H4 (cell line): ENCODE measurements around the gene TSHR. TPM values are rescaled to one million over a fixed set of nuclear protein-coding genes. Genes with fewer than 3 reads are reported as not detected.

Experiments used
- DNase-seq: peaks from one replicate; pipeline ENCODE4 v3.0.0-alpha.2; 2015; ENCODE audit warnings: low spot score
- total RNA-seq: library from RNA; depleted of rRNA; stranded (reverse); fragments of >200 nt; shearing (Covaris generic); gene quantifications from 2 replicates; pipeline ENCODE4 v1.2.3, GENCODE V29; 2014; rRNA removed

The TSHR gene
- total RNA-seq, 1 experiment from 2014 or later = not detected

DNA sequence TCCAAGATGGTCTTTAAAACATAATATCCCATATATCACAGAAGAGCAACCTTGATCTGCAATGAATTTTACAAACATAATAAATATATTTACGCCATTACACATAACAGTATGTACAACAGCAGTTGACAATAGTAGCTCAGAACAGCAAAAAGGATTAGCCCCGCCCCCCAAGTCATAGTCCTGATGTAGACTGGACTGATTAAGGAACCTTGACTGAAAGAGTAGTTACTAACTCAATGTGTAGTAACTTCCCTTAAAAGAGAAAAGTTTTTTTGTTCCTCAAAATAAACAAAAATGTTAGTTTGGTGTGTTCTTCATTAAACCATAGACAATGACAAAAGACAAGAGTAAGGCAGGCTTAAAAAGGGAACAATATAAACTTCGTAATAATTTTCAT, 220.8 kb downstream of the TSHR start:
- no peak for DNase-seq

DNA sequence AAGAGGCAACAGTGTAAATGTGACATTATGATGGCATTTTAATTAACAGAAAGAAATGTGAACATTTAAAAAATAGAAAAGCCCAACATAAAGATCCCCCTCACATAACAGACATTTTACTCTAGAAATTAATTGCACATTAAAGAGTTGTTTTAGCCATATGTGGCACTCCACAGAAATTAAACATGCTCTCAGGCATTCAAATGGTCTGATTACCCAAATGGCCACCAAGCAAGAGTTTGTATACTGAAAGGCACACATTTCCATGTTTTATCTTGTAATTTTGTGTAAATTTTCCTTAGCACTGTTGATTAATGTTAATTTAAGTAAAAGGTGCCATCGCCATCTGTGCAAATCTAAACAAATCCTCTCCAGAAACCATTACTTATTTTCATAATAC, 221.8 kb downstream of the TSHR start:
- no peak for DNase-seq

DNA sequence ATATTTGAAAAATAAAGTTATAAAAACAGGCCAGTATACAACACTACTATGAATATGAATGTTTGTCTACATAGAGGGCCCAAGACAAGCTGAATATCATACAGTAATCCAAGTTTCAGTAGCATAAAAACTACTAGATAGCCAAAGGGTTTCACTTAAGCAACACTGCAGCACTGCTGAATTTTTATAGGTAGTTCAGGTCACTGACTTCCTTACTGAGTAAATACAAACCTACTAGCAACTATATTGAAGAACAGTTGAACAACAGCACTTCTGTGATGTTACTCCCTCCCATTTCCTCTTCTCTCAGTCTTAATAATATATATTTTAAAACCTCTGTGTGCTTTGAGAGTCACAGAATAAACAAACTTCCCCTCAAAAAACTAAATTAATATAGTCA, 222.6 kb downstream of the TSHR start:
- no peak for DNase-seq

DNA sequence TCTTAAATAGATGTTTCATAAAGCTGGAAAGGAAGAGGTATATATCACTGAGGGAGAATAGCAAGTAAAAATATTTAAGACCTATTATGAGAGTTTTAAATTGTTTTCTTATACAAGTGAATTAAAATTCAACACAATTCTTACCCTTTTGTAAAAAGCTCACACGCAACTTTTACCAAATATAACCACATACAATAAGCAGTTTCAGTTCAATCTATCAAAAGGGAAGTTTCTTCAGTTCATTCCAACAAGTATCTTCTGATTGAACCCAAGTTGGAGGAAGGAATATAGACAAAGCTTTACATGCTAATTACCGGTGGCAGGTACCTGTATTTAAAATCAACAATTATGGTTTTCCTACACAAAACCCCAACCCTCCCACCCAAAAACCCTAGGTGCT, 224.2 kb downstream of the TSHR start:
- DNase-seq = no peak

DNA sequence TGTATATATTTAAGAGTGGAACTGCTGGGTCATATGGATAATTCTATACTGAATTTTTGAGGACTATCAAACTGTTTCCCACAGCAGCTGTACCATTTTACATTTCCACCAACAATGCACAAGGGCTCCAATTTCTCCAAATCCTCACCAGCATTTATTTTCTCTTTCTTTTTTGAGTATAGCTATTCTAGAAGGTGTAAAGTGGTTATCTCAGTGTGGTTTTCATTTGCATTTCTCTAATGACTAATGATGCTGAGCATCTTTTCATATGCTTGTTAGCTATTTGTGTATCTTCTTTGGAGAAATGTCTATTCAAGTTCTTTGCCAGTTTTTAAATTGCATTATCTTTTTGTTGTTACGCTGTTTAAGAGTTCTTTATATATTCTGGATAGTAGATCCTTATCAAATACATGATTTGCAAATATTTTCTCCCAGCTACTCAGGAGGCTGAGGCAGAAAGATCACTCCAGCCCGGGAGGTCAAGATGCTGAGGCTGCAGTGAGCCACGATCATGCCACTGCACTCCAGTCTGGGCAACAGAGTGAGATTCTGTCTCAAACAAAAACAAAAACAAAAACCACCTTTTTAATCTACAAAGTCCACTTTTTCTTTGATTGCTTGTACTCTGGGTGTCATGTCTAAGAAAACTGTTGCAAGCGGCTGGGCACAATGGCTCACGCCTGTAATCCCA, 232.6 kb downstream of the TSHR start:
- no peak for DNase-seq

DNA sequence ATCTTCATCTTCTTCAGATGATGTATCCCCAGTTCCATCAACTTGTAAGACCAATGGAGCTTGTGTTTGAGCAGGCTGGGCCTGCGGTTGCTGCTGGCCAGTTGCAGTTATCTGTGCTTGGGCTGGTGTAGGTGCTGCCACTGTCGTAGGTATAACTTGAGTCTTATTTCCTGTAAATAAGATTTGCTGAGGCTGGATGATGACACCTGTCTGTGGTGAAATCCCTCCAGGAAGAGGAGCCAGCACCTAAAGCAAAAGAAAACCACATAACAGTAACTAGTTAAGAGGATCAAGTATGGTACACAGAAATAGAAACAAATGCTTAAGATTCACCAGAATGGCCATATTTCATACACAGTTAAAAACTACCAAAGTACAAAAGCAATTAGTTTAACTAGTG, 237.2 kb downstream of the TSHR start:
- DNase-seq = no peak

DNA sequence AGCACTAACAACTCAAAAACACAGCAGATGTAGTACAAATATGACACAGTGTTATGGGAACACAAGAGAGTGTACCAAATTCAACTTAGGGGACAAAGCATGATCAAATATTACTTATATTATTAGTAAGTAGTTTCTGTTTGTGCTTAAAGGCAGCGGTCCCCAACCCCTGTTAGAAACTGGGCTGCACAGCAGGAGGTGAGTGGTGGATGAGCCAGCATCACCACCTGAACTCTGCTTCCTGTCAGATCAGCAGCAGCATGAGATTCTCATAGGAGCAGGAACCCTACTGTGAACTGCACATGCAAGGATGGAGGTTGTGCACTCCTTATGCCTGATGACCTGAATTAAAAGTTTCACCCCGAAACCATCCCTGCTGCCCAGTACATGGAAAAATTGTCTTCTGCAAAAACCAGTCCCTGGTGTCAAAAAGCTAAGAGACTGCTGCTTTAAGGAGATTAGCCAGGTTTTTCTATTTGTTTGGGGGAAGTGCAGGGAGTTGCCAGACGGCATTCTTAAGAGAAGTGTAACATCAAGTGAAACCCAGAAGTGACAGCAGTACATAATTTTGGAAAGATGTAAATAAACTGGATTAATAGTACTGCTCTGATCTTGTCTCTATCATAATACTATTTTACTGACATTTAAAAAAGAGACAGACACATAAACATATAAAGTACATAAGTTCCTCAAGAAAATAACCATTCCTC, 238.7 kb downstream of the TSHR start:
- DNase-seq = no peak

Other genes with a start within 250 kb of the TSHR start
- gene CEP128, start 13.9 kb upstream of the TSHR start, total RNA-seq = 5.7 TPM in 2 replicates